NOMO-1 (cell line): Measurements from ENCODE around the gene PNP.
A peak's percentile ranks its signal among the peaks of the same experiment; 100 is the strongest.

ENCODE experiments used
- DNase-seq, 2 experiments: peaks; one replicate each; lab custom pipeline; 2025; ENCODE audit not compliant: unreplicated experiment in 2 of 2; lab: John Stamatoyannopoulos, UW

Gene PNP

DNA sequence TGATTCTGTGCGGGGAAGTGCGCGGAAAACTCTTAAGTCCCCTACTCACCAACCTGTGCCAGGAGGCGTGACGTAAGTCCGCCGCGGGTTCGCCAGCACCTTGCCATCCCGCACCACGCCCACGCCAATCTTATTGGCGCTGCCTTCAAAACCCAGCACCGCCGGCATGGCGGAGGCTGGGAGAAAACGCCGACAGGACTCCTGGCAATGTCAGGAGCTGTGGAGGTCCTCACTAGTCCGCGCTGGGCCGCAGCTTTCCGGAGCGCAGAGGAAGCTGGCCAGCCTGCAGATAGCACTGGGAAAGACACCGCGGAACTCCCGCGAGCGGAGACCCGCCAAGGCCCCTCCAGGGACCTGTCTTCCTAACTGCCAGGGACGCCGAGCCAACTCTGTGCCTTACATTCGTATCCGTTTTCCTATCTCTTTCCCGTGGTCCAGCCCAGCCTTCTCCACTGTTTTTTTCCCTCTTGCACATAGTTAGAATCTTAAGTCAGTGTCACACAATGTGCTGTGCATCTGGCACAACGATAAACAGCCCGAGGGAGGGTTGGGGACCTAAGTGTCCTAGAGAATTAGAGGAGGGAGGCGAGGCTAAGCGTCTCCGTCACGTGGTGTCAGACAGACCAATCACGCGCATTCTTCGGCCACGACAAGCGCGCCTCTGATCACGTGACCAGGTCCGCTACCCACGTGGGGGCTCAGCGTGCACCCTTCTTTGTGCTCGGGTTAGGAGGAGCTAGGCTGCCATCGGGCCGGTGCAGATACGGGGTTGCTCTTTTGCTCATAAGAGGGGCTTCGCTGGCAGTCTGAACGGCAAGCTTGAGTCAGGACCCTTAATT, 14.5 kb upstream of the PNP start, which contains the start of the genes APEX1 and OSGEP:
APEX1 (plus strand) TSS at position 711 of the 839 bp plus-strand sequence. CDS start 420 bp downstream, outside the sequence.
OSGEP (minus strand) TSS at position 297 of the 839 bp plus-strand sequence; CDS start at position 168, 129 bp downstream.
- DNase-seq: peak; percentile 98 to 99

DNA sequence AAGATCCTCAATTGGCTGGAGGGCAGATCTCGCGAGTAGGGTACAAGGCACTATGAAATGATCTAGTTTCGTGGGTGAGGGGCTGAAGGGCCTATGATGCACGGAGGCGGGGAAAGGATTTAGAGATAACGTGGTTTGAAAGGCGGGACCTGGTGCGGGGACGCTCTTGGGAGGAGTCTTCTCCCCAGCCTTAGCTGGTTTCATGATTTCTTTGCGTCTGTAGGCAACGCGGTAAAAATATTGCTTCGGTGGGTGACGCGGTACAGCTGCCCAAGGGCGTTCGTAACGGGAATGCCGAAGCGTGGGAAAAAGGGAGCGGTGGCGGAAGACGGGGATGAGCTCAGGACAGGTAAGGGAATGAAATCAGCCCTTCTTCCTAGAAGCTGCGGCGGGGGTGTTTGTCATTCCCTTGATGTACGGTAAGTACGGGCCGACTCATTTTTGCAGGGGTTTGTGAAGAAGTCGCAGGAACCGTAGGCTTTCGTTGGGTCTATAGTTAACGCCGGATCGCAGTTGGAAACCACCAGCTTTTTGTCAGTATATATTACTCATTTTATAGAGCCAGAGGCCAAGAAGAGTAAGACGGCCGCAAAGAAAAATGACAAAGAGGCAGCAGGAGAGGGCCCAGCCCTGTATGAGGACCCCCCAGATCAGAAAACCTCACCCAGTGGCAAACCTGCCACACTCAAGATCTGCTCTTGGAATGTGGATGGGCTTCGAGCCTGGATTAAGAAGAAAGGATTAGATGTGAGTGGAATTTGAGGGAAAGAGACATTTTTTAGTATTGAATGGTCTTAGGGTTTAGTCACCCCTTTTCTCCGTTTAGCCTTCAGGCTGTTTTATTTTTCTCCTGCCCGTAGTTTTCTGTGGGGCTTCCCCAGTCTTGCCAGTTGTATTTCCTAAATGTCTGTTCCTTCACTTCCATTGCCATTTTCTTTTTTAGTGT, 13.6 kb upstream of the PNP start:
- peak; percentile 88 for DNase-seq

DNA sequence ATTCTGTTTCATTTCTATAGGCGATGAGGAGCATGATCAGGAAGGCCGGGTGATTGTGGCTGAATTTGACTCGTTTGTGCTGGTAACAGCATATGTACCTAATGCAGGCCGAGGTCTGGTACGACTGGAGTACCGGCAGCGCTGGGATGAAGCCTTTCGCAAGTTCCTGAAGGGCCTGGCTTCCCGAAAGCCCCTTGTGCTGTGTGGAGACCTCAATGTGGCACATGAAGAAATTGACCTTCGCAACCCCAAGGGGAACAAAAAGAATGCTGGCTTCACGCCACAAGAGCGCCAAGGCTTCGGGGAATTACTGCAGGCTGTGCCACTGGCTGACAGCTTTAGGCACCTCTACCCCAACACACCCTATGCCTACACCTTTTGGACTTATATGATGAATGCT, 12.2 kb upstream of the PNP start:
- no peak for DNase-seq

DNA sequence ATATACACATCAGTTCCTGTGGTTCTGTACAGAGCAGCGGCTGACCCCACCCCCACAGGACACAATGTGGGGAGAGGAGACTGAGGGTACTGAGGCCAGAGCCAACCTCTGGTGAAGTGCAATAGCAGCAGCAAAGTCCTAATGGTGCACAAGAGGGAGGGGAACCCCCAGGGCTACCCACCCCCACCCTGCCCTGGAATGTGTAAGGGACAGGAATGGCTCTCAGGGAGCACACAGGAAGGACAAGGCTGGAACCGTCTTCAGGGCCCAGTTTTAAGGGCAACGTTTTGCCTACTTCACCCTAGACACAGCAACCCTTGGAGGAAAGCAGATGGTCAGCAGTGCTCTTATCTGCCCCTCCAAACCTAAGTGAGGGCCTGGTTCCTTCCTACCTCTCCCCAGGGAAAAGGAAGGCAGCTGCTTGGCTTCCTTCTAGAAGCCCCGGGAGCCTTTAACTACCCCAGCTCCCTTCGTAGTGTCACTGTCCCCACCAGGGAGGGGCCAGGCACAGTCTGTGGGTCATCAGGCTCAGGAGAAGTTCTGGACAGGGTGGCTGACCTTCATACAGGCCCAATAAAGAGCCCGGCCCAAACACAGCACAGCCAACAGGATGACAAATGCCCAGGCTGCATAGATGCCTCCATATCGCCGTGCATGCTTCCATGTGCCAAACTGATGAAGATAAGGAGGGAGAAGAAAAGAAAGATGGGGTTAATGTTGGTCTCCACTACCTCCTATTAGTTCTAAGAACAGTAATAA, 11.0 kb upstream of the PNP start:
- DNase-seq: no peak

DNA sequence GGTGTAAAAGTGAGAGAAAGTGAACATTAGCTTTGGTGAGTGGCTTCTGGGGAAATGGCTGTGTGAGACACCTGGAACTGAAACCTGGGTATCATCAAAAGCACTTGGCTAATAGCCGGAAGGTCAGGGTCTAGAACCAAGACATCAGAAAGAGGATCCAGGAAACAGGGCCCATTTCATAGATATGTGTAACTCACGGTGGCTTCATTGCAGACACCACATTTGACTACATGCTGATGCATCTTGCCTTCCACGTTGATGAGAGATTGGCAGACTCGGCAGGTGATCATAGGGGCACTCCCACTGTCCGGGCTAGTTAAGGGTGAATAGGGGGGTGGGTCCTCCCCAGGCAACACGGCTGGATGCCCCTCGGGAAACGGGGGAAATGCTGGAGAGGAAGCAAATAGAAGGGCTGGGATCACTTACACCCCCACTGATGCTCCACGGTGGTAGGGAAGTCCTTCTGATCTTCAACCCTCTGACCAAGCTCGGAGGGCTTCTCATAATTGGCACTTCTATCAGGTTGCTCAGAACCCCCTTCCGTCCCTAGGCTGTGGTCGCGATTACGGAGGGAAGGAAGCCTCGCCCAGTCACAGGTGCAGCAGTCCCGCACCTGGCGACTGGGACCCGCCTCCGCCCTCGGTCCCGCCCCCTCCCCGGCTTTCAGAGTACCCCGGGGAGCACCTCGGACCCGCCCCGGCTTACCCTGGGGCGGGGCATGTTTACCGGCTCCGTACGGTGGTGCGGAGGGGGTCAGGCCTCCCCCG, 8.6 kb upstream of the PNP start:
- peak in 1 of 2 experiments; percentile 51 for DNase-seq

DNA sequence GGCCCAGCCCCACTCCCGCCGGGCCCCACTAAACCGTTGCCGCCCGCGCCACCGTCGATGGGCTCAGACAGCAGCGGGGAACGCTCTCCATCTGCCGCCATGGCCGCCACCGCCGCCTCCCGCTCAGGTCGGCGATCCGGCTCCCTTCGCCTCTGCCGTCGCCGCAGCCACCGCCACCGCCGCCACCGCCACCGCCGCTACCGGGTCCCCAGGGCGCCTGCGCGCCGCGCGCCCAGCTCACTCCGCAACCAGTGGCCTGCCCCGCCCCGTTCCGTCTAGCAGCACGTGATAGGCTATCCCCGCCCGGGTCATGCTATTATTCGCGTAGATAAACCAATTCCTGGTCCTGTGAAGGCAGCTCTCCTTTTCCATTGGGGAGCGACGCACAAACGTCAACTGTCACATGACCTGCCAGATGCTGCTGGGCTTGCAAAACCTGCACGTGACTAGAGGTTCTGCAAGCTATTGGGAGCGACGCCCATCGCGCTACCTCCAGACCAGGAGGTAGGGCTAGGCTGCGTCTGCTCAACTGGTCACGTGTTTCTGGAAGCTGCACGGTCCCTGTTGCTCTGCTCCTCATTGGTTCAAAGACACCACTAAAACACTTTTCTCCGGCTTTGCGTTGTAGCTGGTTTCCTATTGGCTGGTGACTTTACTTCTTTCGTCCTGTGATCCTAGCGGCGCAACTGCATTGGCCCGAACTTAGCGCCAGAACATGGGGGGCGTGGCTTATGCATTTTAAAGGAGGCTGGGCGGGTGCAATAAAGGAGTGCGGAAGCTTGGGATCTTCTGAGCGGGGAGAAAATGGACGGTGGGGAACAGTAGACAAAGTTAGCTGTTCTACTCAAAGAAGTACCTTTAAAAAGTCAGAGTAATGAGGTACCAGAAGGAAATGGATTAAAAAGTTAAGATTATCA, 7.7 kb upstream of the PNP start, which contains the start of gene PIP4P1:
PIP4P1 (minus strand) TSS at position 210 of the 917 bp plus-strand sequence; CDS start at position 101, 109 bp downstream.
- DNase-seq: peak; percentile 99 to 100

DNA sequence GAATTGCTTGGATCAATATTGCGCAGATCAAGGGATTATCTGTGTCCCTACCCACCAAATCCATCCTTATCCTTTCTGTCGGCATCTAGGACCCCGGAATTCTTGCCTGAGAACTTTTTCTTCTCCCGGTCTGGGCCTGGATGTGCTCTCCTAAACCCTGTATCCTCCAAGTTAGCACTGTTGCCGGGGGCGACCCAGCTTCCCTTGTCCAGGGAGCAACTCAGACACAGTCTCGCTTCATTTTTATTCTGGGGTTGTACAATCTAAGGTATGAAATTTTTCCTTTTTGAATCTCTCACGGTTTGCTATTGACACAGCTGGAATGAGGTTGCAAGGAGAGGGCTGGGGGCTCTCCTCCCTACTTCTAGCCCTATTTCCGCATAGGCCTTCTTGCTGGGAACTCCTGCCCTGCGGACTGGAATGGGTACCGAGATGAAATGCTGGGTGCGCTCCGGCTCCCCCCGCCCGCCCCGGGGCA, 403 bp upstream of the PNP start:
- DNase-seq: no peak

DNA sequence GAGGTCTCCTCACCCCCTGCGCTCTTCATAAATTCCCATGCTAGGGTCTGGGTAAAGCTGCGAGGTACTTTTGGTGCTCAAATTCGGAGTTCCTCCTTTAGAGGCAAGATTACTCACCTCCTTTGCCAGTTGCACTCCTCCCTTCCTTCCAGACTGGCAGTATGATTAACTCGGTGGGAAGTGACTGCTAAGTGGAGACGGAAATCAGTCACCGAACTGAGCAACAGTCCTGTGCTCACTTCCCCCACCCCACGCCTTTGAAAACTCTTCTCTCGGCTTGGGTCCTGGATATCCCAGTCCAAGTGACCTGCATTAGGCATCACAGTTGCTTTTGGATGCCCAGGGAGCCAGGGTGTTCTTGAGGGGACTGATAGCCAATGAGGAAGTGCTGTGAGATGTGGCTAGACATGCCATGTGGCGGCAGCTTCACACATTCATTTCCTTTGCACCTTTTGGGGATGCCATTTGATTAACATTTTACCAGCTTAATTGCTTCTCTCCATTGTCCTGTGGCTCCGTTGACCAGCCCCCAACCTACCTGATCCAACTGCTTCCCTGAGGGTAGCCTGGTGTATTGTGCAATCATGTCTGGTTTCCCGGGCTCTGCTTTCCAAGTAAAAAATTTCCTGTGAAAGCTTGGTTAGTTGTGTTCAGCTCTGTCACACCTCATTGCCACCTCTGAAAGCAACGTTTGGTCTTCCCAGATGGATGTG, 840 bp downstream of the PNP start:
- peak; percentile 60 to 95 for DNase-seq

DNA sequence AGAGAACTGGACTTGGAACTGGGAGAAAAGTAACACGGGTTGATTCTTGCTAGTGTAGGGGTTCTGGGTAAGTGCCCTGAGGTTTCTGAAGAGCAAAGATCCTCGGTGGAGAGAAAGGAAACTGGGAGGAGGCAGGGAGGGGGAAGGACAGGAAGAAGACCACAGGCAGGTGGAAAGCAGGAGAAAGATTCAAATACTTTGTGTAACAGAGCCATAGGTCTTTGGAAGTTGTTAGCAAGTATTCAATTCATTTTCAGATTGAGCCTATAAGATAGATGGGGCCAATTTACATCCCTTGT, 1.3 kb downstream of the PNP start:
- no peak for DNase-seq

DNA sequence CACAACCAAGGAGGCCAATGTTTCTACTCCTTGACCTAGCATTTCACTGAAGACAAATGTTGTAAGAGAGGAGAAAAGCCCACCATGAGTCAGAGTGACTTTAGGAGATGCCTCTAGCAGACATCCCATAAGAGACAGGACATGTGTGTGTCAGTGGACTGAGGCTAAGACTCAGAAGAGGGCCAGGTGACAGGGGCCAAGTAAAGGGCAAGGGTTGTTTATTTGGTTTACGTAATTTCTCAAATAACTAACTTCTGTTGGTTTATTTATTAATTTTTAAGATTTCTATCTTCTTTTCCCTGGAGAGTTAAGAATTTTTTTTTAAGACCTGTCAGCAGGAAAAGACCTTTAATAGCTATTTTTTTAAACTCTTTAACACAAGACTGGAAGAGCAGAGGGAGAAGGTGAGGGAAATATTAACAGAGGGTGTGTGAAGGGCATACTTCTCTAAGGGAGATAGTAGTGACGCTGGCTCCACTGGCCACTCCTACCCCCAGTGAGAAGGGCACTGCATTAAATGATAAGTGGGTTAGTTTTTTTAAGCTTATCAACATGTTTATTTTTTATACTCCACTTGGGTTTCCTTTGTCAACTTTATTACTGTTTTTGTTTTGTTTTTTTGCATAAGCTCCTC, 3.4 kb downstream of the PNP start:
- no peak for DNase-seq

DNA sequence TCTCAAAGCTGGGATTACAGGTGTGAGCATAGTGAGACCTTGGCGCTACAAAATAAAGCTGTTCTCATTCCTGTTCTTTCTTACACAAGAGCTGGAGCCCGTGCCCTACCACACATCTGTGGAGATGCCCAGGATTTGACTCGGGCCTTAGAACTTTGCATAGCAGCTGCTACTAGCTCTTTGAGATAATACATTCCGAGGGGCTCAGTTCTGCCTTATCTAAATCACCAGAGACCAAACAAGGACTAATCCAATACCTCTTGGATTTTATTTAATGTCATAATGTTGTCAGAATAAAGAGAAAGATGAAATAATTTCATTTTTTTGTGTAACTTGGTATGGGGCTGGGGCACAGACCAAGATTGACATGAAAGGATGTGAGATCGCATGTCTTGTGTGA, 7.6 kb downstream of the PNP start:
- no peak for DNase-seq

DNA sequence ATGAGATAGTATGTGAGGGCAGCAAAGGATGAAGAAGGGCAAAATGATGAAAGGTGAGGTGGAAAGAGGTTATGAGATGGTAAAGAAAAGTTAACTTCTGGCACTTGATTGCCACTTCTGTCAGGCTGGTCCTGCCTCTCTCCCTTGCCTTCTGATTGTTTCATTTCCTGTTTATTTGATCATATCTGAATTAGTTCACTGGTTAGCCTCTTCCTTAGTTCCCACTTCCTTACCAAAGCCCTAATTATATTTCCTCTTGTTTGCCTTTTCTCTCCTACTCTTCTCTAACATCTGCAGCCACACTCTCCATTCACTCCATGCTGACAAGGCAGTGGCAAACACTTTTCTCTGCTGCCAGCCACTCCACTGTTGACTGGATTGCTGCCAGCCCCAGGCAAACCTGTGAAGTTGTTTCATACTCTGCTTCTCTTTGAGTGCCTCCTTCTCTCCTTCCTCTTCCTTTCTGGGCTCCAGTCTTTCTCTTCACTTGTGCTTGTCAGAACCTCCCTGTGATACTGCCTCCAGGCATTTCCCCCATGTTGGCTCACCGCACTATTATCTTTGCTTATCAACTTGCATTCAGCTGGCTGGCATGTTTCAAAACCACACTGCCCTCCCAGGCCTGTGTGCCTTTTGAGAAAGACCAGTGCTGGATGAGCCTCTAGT, 8.1 kb downstream of the PNP start:
- DNase-seq: peak in 1 of 2 experiments; percentile 54

DNA sequence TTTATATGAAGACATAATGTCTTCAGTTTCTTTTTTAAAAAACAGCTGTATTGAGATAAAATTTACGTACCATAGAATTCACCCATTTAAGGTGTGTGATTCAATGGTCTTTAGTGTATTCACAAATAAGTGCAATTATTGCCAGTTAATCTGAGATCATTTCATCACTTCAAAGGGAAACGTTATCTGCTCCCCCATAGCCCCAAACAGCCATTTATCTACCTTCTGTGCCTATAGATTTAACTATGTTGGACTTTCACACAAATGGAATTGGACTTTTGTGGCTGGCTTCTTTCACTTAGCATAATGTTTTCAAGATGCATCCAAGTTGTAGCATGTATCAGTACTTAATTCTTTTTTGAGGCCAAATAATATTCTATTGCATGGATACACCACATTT, 9.7 kb downstream of the PNP start:
- DNase-seq: no peak

DNA sequence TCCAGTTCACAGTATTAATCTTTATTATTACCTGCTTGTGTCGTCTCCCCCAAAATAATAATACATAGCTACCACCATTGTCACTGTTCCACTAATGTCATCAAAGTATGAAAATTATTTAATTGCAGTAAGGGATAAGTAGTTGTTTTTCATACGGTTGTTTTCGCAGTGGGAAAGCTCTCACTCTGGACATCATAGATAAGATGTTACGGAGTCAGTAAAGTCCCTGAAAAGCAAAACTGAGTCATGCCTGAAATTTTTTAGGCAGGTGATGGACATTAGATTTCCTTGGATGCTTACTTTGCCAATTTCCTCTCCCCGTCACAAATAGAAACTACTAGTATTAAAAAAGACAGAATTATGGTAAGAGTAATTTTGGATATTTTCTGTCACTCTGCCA, 13.2 kb downstream of the PNP start:
- DNase-seq: no peak

DNA sequence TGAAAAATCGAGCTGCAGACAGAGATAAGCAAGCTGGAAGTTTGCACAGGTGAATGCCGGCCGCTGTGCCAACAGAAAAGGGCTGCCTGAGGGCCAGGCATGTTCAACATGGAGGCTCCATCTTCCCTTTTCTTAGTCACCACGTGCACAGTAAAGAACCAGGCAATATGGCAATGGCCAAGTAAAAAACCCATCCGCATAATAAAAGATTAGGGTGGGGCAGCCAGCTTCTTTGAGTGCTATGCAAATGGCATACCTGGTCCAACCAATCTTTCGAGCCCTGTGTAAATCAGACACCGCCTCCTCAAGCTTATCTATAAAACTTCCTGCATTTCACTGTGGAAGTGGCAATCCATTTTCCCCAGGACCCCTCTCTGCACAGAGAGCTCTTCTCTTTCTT, 16.7 kb downstream of the PNP start:
- DNase-seq: no peak

DNA sequence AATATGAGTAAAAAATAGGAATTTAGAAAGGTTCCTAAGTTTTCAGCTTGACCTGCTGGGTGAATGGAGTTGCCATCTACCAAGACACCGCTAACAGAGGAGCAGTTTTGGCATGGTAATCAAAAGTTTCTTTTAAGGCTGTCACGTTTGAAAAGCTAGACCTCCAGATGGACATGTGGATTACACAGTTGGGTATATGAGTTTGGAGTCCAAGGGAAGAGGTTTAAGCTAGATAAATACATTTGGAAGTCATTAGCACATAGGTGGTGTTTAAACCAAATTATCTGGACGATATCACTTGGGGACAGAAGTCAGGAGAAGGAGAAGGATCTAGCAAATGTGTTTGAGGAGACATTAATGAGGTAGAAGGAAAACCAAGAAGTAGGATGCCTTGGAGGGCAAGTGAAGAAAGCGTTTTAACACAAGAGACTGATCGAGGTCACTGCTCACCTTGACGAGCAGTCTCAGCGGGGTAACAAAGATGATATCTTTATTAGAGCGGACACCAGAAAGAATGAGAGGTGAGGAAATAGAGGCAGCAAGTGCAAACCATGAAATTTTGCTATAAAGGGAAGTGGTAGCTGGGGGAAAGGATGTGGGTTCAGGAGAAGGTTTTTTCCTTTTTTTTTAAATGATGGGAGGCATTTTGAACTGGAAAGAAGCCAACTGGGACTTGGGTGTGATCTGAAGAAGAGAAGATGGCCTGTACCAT, 17.6 kb downstream of the PNP start:
- DNase-seq: peak; percentile 19 to 30

DNA sequence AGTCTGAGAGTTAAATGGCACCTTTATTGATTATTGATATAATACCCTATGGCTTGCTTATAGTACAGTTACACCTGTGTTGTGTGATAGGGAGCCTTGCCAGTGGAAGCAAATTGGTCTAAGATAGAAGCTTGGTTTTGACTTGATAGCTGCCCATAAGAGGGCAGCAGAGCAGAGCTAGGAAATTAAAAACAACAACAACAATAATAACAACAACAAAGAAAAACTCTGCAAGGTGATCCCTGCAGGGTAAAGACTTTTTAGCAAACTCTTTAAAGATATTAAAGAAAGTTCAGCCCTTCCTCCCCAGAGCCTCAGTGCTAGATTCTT, 18.2 kb downstream of the PNP start:
- DNase-seq: no peak
